GM21390 (cell line): ENCODE measurements around the gene CTIF.
"Not testable (repeated sequence)": the region's sequence is repeated elsewhere in the genome, so short reads cannot be mapped to it uniquely, and the experiment has no call there.

Experiments
- ATAC-seq: cut with Tn5 transposase; IDR thresholded peaks from one replicate; pipeline ENCODE4 v1.9.1; 2021; ENCODE audit not compliant: unreplicated experiment

CTIF gene

DNA sequence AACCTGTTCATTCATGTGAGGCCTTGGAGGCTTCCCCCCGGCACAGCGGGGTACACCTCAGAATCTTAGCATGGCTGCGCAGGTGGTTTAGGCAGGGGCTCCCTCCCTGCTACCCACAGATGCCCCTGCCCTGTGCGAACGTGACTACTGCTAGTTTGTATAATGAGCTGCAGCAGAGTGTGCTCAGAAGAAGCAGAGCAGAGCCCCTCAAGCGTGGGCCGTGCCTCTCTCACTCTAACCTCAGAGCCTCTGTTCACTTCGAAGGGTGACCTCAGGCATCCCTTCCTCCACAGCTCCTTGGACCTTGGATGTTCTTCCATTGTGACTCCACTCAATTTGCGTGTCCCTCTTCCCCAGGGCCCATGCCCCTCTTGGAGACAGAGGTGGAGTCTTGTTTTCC, 161.6 kb downstream of the CTIF start:
- ATAC-seq = no peak

DNA sequence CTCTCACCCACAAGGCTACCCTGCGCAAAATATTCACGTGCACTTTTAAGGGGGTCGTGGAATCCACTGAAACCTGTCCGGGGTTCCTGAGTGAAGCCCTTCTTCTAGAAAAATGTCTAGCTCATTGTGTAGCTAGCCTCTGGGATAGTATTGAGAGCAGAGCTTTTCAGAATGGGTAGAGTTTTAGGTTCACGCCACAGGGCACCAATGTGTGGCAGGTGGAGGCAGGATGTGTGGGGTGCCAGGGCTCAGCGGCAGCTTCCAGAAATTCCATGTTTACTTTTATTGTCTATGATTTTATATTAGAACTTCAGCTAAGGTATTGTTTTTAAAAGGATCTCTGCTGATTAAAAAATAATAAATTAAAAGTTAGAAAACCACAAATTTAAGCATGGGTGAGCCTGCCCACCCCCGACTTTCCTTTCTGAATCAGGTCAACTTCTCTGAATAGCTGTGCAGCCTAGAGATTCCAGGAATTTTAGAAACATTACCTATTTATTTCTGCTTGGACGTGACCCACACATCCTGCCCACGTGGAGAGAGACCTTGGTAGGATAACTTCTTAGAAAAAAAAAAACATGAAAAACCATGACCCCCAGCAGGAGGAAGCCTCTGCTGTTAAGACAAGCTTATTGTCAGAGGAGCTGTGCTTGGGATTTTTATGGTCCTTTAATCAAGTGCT, 163.7 kb downstream of the CTIF start:
- no peak for ATAC-seq

DNA sequence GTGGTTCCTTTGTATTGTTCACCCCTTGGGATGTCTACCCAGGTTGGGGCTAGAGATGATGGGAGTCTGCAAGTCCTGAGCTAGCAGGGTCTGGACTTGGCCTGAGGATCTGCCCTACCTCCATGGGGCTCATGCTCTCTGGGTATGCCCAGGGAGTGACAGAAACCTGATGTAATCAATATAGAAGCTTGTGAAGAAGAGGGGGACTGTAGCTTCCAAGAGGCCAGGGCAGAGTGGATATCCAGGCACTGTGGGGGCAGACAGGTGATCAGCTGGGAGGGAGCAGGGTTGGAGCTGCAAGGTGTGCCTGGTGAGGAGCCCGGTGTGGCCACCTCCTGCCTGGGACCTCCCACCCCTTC, 164.2 kb downstream of the CTIF start:
- ATAC-seq = no peak

DNA sequence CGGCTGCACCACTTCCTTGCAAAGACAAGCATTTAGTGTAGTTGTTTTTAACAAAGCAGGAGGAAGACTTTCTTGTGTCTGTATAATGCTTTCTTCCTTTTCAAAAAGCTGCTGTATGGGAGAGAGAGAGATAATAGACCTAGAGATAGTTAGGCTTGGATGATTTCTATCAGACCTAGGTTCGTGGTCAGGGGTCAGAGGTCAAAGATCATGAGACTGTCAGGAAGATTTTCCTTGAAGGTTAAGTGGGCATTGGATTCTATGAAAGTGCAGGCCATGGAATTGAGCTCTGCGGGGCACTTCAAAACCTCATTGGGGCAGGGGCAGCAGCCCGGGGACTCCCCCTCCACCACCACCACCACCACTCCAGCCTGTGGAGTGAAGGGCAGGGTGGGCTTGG, 164.6 kb downstream of the CTIF start:
- no peak for ATAC-seq

DNA sequence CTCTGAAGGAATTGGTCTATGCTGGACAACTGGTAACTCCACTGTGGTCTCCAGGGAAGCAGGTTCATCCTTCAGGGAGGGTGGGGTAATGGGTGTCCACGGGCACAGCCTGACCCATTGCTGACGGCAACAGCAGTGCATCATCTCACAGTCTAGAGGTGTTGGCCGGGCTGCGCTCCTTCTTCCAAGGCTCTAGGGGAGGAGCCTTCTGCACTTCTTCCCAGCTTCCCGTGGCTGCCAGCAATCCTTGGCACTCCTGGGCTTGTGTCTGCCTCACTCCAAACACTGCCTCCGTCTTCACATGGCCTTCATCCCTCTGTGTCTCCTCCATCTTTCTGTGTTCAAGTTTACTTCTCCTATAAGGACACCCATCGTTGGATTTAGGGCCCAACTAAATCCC, 166.2 kb downstream of the CTIF start:
- ATAC-seq = no peak

DNA sequence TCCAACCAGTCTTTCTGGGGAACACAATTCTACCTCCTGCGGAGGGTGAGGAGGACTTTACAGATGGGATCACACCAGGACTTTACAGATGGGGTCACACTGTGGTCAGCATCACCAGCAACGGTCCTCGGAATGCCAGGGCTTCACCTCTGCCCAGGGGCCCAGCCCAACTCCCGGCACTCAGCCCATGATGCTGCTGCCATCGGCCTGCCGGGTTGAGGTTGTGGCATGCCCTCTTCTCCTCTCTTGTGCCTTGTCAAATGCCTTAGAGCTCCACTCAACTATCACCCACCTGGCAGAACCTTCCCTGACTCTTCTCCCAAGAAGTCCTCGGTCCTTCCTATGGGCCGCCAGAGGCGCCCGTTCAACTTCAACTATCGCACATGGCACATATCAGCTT, 166.7 kb downstream of the CTIF start:
- no peak for ATAC-seq

DNA sequence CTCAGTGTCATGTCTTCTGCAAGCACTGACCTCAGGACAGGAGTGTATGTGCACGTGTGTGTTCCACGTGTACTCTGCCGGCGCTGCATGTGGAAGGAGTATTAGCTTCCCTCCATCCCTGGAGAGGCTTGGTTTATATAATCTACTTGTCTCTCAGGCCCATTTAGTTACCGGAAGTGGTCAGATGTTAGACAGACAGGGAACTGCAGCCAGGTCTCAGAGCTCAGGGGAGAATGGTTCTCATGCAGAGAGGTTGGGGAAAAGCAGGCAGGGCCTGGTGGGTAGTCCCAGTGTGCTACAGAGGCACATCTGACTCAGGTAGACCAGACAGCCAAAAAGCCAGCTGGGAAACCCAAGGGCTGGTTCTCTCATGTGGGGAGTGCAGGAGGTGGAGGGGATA, 167.9 kb downstream of the CTIF start:
- no peak for ATAC-seq

DNA sequence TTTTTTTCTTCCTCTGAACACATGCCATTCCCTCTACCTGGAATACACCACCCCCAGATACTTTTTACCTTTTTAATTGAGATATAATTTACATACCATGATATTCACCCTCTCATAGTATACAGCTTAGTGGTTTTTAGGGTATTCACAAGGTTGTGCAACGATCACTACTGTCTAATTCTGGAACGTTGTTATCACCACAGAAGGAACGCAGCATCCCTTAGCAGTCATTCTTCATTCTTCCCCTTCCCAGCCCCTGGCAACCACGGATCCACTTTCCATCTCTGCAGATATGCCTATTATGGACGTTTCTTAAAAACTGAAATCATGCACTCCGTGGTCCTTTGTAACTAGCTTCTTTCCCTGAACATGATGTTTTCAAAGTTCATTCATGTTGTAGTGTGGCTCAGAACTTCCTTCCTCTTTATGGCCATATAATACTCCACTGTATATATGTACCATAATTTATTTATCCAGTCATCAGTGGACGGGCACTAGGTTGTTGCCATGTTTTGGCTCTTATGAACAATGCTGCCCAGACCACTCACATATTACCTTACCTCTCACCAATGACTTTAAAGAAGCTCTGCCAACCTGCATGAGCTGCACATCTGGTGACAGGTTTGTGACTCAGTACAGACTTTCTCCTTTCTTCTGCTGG, 168.9 kb downstream of the CTIF start:
- no peak for ATAC-seq

DNA sequence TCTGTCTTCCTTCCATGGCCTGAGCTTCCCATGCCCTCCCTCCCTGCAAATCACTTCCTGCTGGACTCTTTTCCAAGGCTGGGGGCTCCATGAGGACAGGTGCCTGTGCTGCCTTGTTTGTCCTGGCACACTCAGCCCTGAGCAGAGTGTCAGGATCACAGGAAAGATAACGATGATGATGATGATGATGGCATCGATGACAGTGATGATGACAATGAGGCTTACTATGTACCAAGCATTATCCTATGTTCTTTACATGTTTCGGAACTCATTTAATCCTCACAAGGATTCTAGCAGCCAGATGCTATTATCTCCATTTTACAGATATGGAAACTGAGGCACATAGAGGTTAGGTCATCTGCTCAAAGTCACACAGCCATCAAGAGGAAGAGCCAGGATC, 170.0 kb downstream of the CTIF start:
- no peak for ATAC-seq

DNA sequence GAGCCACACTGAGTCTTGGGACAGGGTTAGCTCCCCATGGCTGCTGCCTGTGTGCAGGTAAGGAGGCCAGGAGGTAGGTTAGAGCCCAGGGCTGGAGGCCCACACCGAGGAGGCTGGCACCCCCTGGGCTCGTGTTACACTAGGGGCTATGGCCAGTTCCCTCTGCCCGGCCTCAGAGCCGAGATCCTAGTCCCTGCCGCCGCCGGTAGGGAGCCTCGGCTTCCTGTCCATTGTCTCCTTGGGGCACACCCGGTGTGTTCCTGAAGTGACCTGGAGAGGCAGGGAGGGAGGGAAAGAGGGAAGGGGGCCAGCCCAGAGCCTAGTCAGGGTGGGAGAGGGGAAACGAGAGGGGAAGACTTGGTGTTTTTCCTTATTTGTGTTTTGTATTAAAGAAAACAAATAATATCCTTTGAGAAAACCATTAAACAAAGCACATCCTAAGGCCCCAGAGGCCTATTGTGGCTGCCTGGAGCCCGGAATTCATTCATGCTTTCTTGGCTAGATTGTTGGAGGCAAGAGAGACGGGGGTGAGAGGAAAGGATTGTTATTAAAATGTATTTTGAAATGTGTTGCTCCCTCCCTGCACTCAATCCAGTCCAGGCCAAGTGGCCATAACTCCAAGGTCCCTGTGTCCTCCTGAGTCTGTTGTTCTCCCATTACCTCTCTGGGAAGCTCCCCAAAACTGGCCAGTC, 170.7 kb downstream of the CTIF start:
- ATAC-seq = no peak

DNA sequence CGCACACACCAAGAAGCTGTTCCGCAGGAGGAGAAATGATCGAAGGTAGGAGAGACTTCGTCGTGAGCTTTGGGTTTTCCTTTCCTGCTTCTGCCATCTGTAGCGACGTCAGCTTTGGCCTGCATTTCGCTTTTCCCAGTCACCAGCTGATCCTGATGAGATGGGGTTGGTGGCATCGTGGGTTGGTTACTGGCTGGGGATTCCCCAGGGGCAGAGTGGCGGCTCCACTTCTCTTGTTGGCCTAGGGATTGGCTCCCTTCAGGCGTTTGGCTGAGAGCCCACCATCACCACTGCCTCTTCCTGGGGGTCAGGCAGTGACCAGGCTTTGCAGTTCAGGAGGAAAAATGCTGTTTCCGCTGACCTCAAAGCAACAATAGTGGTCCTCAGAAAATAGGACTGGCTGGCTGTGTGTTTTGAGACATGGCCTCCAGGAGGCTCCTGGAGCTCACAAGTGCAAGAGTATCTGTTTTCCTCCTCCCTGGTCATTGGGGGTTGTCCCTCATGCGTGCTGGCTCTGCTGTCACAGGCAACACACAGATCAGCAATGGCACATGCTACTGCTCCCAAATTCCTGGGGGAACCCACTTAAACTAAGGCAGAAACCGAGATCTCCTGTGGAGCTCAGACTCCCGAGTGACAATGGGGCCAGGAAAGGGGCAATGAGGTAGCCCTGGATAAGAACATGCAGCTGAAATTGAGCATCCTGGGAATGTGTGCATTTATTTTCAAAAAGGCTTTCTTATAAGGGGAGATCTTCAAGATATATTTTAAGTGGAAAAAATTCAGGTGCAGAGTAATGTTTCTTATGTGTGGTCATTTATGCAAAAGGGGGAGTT, 173.0 kb downstream of the CTIF start:
- ATAC-seq = no peak

DNA sequence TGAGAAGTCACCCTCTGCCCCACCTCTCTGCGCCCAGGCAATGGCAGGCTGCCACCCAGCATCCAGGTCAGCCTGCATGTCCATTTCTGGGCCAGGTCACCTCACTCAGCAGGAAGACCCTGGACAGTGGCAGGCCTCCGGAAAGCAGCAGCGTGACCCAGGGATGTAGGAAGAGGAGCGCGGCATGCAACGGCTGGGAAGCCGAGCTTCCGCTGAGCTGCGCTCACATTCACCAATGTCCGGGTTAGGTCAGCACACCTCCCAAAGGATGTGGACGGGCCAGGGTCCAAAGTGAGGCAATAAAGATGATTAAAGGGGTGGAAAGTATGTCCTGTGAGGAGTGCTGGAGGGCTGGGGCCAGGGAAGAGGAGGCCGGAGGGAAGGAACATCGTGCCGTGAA, 174.5 kb downstream of the CTIF start:
- ATAC-seq = no peak

DNA sequence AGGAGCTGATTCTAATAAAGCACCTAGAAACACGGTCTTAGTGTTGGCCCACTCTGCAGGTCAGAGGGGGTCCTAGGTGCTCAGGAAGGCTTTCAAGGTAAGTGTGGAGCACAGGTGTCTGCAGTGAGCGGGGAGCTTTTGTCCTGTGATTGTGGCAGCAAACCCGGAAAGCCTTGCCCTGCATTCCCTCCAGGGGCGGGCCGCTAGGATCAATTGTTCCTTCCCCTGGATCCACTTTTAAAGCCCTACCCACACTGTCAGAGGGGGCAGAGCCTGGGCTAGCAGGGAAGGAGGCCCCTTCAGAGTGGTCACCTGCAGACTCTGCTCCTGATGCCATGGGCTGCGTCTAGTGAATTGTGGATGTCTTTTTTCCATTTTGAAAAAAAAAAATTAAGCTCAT, 176.0 kb downstream of the CTIF start:
- ATAC-seq = no peak

DNA sequence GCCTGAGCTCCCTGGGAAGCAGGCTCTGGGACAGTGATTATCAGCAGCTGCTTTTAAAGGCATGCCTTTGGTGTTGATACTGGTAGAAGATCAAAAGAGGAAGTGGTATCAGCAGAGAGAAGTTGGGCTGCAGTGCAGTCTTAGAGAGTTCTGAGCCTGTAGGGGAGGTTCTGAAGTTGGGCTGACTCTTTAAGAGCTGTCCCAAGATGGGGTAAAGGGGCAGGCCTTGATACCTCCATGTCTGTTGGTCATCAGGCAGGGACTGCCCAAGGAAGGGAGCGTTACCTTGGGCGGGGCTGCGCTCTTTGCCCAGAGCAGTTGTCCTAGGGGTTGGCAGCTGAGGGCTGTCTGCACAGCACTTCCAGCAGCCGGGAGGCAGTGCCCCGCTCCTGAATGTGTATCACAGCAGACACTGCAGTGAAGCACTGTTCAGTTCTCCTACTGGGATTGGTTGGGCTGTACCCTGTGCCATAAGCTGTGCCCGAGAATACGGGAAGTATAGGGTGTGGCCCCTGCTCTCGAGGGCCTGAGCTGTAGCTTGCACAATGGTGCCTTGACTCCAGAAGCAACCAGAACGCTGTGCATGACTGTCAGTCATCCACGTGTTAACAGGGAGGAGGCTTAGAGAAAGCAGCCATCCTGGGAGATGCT, 177.0 kb downstream of the CTIF start:
- ATAC-seq = peak; percentile 76

DNA sequence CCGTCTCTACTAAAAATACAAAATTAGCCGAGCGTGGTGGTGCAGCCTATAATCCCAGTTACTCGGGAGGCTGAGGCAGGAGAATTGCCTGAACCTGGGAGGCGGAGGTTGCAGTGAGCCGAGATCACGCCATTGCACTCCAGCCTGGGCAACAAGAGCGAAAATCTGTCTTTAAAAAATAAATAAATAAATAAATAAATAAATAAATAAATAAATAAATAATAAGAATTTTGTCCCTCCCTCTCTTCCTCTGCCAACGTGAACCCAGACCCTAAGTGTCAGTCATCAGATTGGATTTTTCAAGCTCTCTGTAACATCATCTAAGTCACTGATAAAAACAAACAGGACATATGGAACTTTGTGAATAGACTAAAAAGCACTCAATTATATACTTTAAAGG, 178.4 kb downstream of the CTIF start:
- not testable (repeated sequence) for ATAC-seq

DNA sequence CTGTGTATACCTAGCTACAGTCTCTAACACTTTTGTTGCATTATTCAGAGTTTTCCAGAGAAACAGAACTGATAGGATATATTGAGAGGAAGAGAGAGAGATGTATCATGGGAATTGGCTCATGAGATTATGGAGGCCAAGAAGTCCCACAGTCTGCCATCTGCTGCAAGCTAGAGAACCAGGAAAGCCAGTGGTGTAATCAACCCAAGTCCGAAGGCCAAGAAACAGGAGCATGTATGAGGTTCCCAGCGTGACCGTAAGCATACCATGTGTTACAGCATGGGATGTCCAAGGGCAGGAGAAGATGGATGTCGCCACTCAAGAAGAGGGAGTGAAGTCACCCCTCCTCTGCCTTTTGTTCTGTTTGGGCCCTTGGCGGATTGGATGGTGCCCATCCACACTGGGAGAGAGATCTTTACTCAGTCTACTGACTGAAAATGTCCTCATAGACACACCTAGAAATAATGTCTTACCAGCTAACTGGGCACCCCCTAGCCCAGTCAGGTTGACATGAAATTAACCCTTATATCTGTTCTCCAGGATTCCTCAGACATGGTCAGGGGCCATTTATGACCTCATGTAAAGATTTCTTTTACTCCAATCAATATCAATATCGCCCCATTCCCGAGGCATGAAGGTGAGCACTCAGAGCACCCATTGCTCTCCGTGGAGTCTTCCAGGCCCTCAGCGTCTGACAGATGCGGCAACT, 179.6 kb downstream of the CTIF start:
- ATAC-seq = no peak

DNA sequence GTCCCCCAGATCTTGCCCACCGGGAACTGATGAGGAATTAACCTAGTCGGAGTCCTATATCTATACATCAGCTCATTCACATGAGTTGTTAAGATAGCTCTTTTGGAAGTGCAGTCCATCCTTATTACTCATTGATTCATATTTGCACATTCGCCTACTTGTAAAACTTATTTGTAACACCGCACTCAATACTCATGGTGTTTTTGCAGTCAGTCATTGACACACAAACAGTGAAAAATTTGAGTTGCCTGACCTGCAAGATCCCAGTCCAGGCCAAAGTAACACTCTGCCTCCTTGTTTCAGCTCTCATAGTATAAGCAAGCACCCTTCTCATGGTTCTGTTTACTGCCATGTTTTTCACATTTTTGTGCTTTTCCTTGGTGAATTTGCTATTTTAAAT, 180.6 kb downstream of the CTIF start:
- no peak for ATAC-seq

DNA sequence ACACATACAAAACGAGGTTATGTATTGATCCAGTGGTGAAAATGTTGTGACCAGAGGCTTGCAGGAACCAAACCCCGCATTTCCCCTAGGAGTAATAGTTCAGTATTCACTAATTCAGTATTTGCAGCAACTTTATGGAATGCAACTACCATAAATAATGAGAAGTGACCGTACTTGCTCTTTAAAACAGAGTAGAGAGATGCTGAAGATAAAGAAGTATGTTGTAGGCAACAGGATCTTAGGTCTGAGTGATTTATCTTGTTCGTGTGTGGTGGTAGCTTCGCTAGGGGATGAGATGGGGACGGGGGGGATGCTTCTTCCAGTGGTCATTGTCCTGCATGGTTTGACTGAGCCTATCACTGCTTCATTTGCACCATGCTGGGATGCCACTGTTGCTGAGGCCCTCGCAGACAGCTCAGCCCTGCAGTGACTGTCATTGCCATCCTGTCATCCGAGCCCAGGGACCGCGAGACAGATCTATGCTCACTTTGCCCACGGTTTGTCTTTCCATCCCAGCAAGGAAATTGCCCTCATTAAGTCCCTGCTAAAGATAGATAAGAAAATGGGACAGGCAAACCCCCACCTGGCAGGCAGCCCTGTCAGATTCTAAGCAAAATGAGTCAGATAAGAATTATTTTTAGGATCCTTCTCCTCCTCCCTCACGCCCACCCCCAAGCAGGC, 181.3 kb downstream of the CTIF start:
- ATAC-seq = no peak

DNA sequence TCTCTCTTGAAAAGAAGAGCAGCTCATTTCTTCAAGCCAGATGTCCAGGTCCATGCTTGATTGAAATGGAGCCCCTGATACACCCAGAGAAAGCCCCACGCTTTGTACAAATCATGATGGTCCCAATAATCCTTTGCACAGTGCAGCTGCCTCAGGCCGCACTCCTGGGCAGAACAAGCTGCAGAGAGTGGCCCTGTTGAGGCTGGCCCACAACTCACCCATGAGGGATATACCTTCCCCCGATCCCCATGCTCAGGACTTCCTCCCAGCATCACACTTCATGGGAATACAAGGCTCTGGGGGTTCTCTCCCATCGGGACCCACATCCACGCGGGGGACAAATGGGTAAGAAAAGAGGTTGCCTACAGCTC, 181.8 kb downstream of the CTIF start:
- no peak for ATAC-seq

DNA sequence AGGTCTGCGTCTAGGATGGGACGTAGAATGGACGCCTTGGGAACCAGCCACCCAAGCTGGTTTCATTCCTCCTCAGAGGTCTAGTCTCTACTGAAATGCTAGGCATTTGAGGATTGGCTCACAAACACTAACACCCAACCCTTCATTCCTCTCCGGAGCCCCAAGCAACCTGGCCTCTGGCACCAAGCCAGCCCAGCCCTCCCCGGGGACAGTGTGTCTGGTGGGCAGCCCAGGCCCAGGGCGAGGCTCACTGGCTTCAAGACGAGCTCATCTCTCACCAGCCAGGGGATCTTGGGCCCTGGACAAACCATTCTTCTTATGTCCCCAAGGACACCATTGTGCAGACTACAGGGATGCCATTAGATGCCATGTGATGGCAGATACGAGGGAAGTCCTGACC, 182.5 kb downstream of the CTIF start:
- ATAC-seq = no peak
